SU-DHL-6 (cell line): ENCODE results near the gene DHRS12.

Experiments
- H2AFZ ChIP-seq: fragments of 200-600 bp; sonication (generic); 2 replicates; pipeline ENCODE4 v1.6.1; 2014; ENCODE audit warnings: low read depth, mild to moderate bottlenecking, moderate library complexity, mixed read lengths, antibody characterized with exemption, low read length; ENCODE audit not compliant: severe bottlenecking
- H3F3A ChIP-seq: fragments of 200-600 bp; shearing (Covaris generic); 2 replicates; pipeline ENCODE4 v1.6.0; 2016; ENCODE audit warnings: antibody characterized with exemption, mild to moderate bottlenecking; ENCODE audit not compliant: insufficient read depth
- H3K27ac ChIP-seq: fragments of 200-600 bp; sonication (generic); 2 replicates; pipeline ENCODE4 v1.5.1; 2016; ENCODE audit warnings: low read depth, mild to moderate bottlenecking, low read length, moderate library complexity, mixed read lengths
- H3K27me3 ChIP-seq: fragments of 200-600 bp; sonication (generic), shearing (Covaris generic); 2 replicates; pipeline ENCODE4 v1.6.0; 2014; ENCODE audit warnings: mild to moderate bottlenecking, low read length
- H3K36me3 ChIP-seq: fragments of 200-600 bp; sonication (generic); 2 replicates; pipeline ENCODE4 v1.6.1; 2014; ENCODE audit warnings: mild to moderate bottlenecking, low read length, mixed read lengths
- H3K4me2 ChIP-seq: fragments of 300-600, 200-600 bp; shearing (Covaris generic), sonication (generic); 2 replicates; pipeline ENCODE4 v1.6.0; 2014; ENCODE audit warnings: low read length, low read depth, mild to moderate bottlenecking; ENCODE audit not compliant: poor library complexity, severe bottlenecking
- H3K4me3 ChIP-seq: fragments of 200-600 bp; sonication (generic); 2 replicates; pipeline ENCODE4 v1.5.1; 2014; ENCODE audit warnings: antibody characterized with exemption, low read length, mild to moderate bottlenecking, mixed read lengths; ENCODE audit not compliant: insufficient read depth, poor library complexity, severe bottlenecking
- H3K79me2 ChIP-seq: fragments of 200-600 bp; sonication (generic); 2 replicates; pipeline ENCODE4 v1.6.1; 2014; ENCODE audit warnings: mild to moderate bottlenecking, low read length, moderate library complexity; ENCODE audit not compliant: insufficient read depth
- H3K9ac ChIP-seq: fragments of 200-600 bp; sonication (generic); 2 replicates; pipeline ENCODE4 v1.7.0; 2014; ENCODE audit warnings: mild to moderate bottlenecking, low read length
- H3K9me2 ChIP-seq: fragments of 200-600 bp; sonication (generic); replicated peaks from 2 replicates; pipeline ENCODE4 v1.6.1; 2014; ENCODE audit warnings: low read length; ENCODE audit not compliant: insufficient read depth
- H3K9me3 ChIP-seq: fragments of 200-600 bp; sonication (generic); 2 replicates; pipeline ENCODE4 v1.6.1; 2014; ENCODE audit warnings: low read length, mixed read lengths; ENCODE audit not compliant: insufficient read depth
- H4K20me1 ChIP-seq: fragments of 200-600 bp; sonication (generic); 2 replicates; pipeline ENCODE4 v1.6.1; 2014; ENCODE audit warnings: low read depth, mild to moderate bottlenecking, antibody characterized with exemption, low read length, moderate library complexity, mixed read lengths
- CTCF ChIP-seq: fragments of 200-600 bp; sonication (generic); IDR thresholded peaks from one replicate; pipeline ENCODE4 v1.5.1; 2017; ENCODE audit warnings: antibody characterized with exemption, mild to moderate bottlenecking, low read length, moderate library complexity; ENCODE audit not compliant: insufficient read depth, poor library complexity, severe bottlenecking
- EZH2phosphoT487 ChIP-seq: fragments of 200-600 bp; sonication (generic), shearing (Covaris generic); conservative IDR thresholded peaks from 2 replicates; pipeline ENCODE4 v1.6.1; 2018; ENCODE audit warnings: mild to moderate bottlenecking, antibody characterized with exemption, low read length, moderate library complexity, mixed read lengths

DHRS12 gene

GRCh38 chr13:51746802-51747201, 57.2 kb downstream of the DHRS12 start:
- H3K9me2 ChIP-seq: no peaks in the 10 kb centered on the region
- peaks cover 2% of the 10 kb centered on the region; the same call in 1 of the 2 replicates for H3K36me3 ChIP-seq
- no peak overlapping the region for H3K27ac ChIP-seq
- H3K9me3 ChIP-seq: peaks cover 3% of the 10 kb centered on the region; the same call in 1 of the 2 replicates
- H3K27me3 ChIP-seq: no peaks in the 10 kb centered on the region
- TF ChIP-seq CTCF (no peak), EZH2phosphoT487 (no peak)
- no peak overlapping the region for H3K9ac ChIP-seq
- no peak overlapping the region for H2AFZ ChIP-seq
- H3K4me2 ChIP-seq: no peak overlapping the region
- no peaks in the 10 kb centered on the region for H3K79me2 ChIP-seq
- H3F3A ChIP-seq: no peaks in the 10 kb centered on the region
- H4K20me1 ChIP-seq: no peaks in the 10 kb centered on the region
- H3K4me3 ChIP-seq: no peak overlapping the region

- Histone ChIP-seq H3K4me2 (no peak overlapping the region), H3K36me3 (peaks cover 2% of the 10 kb centered on the region; the same call in 1 of the 2 replicates), H3K27me3 (no peaks in the 10 kb centered on the region), H2AFZ (no peak overlapping the region), H3K9me2 (no peaks in the 10 kb centered on the region), H3K79me2 (no peaks in the 10 kb centered on the region), H4K20me1 (no peaks in the 10 kb centered on the region), H3F3A (no peaks in the 10 kb centered on the region), H3K9ac (no peak overlapping the region), H3K4me3 (no peak overlapping the region), H3K27ac (no peak overlapping the region), H3K9me3 (peaks cover 3% of the 10 kb centered on the region; the same call in 1 of the 2 replicates)
- no peak for TF ChIP-seq CTCF
These were observed 58.7 kb downstream of the DHRS12 start for GRCh38 chr13:51745243-51745642.

GRCh38 chr13:51742611-51743010, 61.4 kb downstream of the DHRS12 start:
- no peak overlapping the region for H3K4me3 ChIP-seq
- H4K20me1 ChIP-seq: no peaks in the 10 kb centered on the region
- H3K9ac ChIP-seq: no peak overlapping the region
- no peaks in the 10 kb centered on the region for H3F3A ChIP-seq
- H3K27me3 ChIP-seq: no peaks in the 10 kb centered on the region
- TF ChIP-seq EZH2phosphoT487: no peak
- no peak for TF ChIP-seq CTCF
- no peaks in the 10 kb centered on the region for H3K9me3 ChIP-seq
- no peak overlapping the region for H3K27ac ChIP-seq
- H3K9me2 ChIP-seq: no peaks in the 10 kb centered on the region
- H2AFZ ChIP-seq: no peak overlapping the region
- H3K4me2 ChIP-seq: no peak overlapping the region
- 0 out of 2 replicates have a peak, but pooled peaks cover 2% of the 10 kb centered on the region for H3K36me3 ChIP-seq
- no peaks in the 10 kb centered on the region for H3K79me2 ChIP-seq
